Activated T-cell treated with anti-CD3 and anti-CD28 coated beads, Interleukin-2, amount 50 U/mL, for 4 hours (primary cell): ENCODE measurements around the gene RELL2. TPM values are rescaled to one million over a fixed set of nuclear protein-coding genes. Genes with fewer than 3 reads are reported as not detected.
"Not testable (repeated sequence)": the region's sequence is repeated elsewhere in the genome, so short reads cannot be mapped to it uniquely, and the experiment has no call there.

Experiments used
- ATAC-seq, 2 donors: fragments of 200-7000 bp; cut with Tn5 transposase; one replicate each; pipeline ENCODE4 v1.10.0; 2021
- DNase-seq: peaks from one replicate; pipeline ENCODE4 v3.0.0-alpha.2; 2020
- H3K27me3 Mint-ChIP-seq: one replicate; pipeline ENCODE4 v1.8.0; 2021; ENCODE audit warnings: low read depth, mixed read lengths
- H3K36me3 Mint-ChIP-seq: one replicate; pipeline ENCODE4 v1.8.0; 2022; ENCODE audit warnings: mixed read lengths; ENCODE audit not compliant: insufficient read depth
- H3K4me1 Mint-ChIP-seq: one replicate; pipeline ENCODE4 v1.8.0; 2021; ENCODE audit warnings: low read depth, mixed read lengths
- H3K4me3 Mint-ChIP-seq: one replicate; pipeline ENCODE4 v1.8.0; 2021; ENCODE audit warnings: mild to moderate bottlenecking, moderate library complexity, mixed read lengths
- H3K9me3 Mint-ChIP-seq: one replicate; pipeline ENCODE4 v1.8.0; 2021; ENCODE audit warnings: mixed read lengths
- total RNA-seq, 3 donors: library from RNA; stranded (reverse); gene quantifications; one replicate each; pipeline ENCODE4 v1.2.1, GENCODE V29; 2021

Gene RELL2
- 10 to 100 TPM; 25.8 to 30.4 (median 29.5) TPM for total RNA-seq

- Mint-ChIP-seq H3K36me3 (peaks cover 15% of the 10 kb centered on the region), H3K4me3 (peak within 1 kb of the TSS; percentile 92), H3K4me1 (peaks cover 39% of the 10 kb centered on the region), H3K9me3 (no peaks in the 10 kb centered on the region), H3K27me3 (peaks cover 1% of the 10 kb centered on the region)
- ATAC-seq: peak; percentile 83 to 88
- peak; percentile 96 for DNase-seq
These were observed at the start of gene RELL2, which contains the start of gene HDAC3 for GRCh38 chr5:141636413-141637122. TSS of gene RELL2 (plus strand) at chr5:141636997. CDS start at chr5:141638226, 1,229 bp downstream. TSS of gene HDAC3 (minus strand) at chr5:141636849. CDS start at chr5:141636790, 59 bp downstream.

GRCh38 chr5:141590127-141590526 is 46.7 kb upstream of the RELL2 start:
- no peaks in the 10 kb centered on the region for H3K9me3 Mint-ChIP-seq
- no peaks in the 10 kb centered on the region for H3K27me3 Mint-ChIP-seq
- DNase-seq (no peak), ATAC-seq (no peak)
- peaks cover 19% of the 10 kb centered on the region for H3K36me3 Mint-ChIP-seq
- H3K4me3 Mint-ChIP-seq: no peak overlapping the region
- H3K4me1 Mint-ChIP-seq: peaks cover 46% of the 10 kb centered on the region

GRCh38 chr5:141596867-141597266 is 39.9 kb upstream of the RELL2 start:
- Mint-ChIP-seq H3K9me3 (no peaks in the 10 kb centered on the region), H3K27me3 (no peaks in the 10 kb centered on the region), H3K4me1 (peaks cover 70% of the 10 kb centered on the region), H3K36me3 (peaks cover 7% of the 10 kb centered on the region), H3K4me3 (no peak overlapping the region)
- no peak for DNase-seq
- no peak for ATAC-seq

DNA sequence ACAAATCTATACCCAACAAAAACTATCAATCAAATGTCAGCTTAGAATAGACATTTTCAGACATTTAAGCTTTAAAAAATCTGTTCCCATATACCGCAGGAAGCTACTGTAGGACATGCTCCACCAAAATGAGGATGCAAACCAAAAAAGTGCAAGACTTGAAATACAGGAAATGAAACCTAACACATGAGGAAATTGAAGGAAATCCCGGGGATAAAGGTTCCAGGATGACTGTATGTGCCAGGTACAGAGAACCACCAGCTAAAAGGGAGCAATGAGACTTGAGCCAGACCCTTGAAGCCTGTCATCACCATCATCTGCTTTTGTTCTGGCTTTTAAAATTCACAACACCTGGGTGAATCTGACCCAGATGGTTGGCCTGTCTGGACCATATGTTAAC is 39.4 kb upstream of the RELL2 start:
- Mint-ChIP-seq H3K4me1 (peaks cover 69% of the 10 kb centered on the region), H3K27me3 (no peaks in the 10 kb centered on the region), H3K36me3 (peaks cover 4% of the 10 kb centered on the region), H3K9me3 (no peaks in the 10 kb centered on the region), H3K4me3 (no peak overlapping the region)
- ATAC-seq (no peak), DNase-seq (no peak)

DNA sequence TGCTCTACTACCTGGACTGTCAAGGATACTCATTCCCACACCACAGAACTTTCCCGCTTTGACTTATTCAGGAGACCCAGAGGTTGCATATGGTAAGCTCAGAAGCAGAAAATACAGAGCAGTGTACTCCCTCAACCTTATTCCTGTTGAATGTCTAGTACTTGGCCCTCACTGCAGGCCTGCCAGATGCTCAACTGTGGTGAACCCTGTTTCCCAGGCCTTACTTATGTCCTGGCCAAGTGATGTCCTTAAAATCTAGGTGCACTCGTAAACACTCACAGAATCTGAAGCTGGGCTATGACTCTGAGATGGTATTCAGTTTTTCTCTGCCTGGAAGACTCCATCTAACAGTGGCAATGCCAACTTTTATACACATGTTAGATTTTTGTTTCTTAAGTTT is 39.0 kb upstream of the RELL2 start:
- Mint-ChIP-seq H3K36me3 (peaks cover 4% of the 10 kb centered on the region), H3K4me1 (peaks cover 69% of the 10 kb centered on the region), H3K27me3 (no peaks in the 10 kb centered on the region), H3K9me3 (no peaks in the 10 kb centered on the region), H3K4me3 (peak overlapping the region; percentile 8)
- ATAC-seq: no peak
- DNase-seq: no peak

- ATAC-seq (peak; percentile 65 to 82), DNase-seq (no peak)
- peak overlapping the region; percentile 31 for H3K4me3 Mint-ChIP-seq
- peaks cover 4% of the 10 kb centered on the region for H3K36me3 Mint-ChIP-seq
- H3K27me3 Mint-ChIP-seq: no peaks in the 10 kb centered on the region
- H3K9me3 Mint-ChIP-seq: no peaks in the 10 kb centered on the region
- peaks cover 74% of the 10 kb centered on the region for H3K4me1 Mint-ChIP-seq
These were observed 38.1 kb upstream of the RELL2 start for GRCh38 chr5:141598391-141599345.

DNA sequence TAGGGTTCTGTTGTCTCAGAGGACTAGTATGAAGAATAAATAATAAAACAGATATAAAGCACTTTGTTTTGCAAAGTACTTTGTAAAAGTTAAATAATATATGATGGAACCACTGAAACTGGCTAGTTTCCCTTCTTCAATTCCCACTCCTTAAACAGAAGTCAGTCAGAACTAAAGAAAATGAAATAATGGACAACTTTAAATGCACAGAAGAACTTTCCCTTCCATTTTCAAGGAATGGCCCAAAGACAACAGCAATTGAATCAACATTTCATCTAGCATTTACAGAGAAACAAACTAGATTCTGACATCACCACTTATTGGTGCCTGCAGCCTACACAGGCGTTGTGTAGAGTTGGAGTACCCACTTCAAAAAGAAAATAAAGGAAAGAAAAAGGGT is 34.2 kb upstream of the RELL2 start:
- peaks cover 4% of the 10 kb centered on the region for H3K36me3 Mint-ChIP-seq
- H3K4me1 Mint-ChIP-seq: peaks cover 91% of the 10 kb centered on the region
- no peak for DNase-seq
- ATAC-seq: no peak
- H3K9me3 Mint-ChIP-seq: no peaks in the 10 kb centered on the region
- peak overlapping the region; percentile 31 for H3K4me3 Mint-ChIP-seq
- H3K27me3 Mint-ChIP-seq: no peaks in the 10 kb centered on the region

- H3K27me3 Mint-ChIP-seq: no peaks in the 10 kb centered on the region
- no peaks in the 10 kb centered on the region for H3K9me3 Mint-ChIP-seq
- peaks cover 5% of the 10 kb centered on the region for H3K36me3 Mint-ChIP-seq
- DNase-seq (no peak), ATAC-seq (peak; percentile 32 to 35)
- peaks cover 92% of the 10 kb centered on the region for H3K4me1 Mint-ChIP-seq
- peak overlapping the region; percentile 50 for H3K4me3 Mint-ChIP-seq
These were observed 32.7 kb upstream of the RELL2 start for GRCh38 chr5:141603923-141604717.

- Mint-ChIP-seq H3K36me3 (peaks cover 9% of the 10 kb centered on the region), H3K4me3 (peak overlapping the region; percentile 46), H3K27me3 (no peaks in the 10 kb centered on the region), H3K9me3 (no peaks in the 10 kb centered on the region), H3K4me1 (peaks cover 86% of the 10 kb centered on the region)
- ATAC-seq (peak; percentile 95 to 96), DNase-seq (peak; percentile 57)
These were observed 31.1 kb upstream of the RELL2 start for GRCh38 chr5:141605523-141606277.

DNA sequence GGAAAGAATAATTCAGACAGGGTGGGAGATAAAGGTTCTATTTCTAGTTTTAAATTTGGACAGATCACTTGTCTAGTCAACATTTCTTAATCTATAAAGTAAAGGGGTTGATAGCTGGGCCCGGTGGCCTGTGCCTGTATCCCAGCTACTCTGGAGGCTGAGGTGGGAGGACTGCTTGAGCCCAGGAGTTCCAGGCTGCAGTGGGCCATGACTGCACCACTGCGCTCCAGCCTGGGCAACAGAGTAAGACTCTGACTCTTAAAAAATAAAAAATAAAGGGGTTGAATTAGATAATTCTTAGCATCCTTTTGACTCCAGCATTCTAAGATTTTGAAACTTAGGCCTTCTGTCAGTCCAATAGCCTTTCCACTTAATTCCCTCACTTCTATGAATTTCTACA is 28.8 kb upstream of the RELL2 start:
- peak overlapping the region; percentile 36 for H3K4me3 Mint-ChIP-seq
- ATAC-seq: no peak
- peaks cover 84% of the 10 kb centered on the region for H3K4me1 Mint-ChIP-seq
- H3K9me3 Mint-ChIP-seq: no peaks in the 10 kb centered on the region
- peaks cover 15% of the 10 kb centered on the region for H3K36me3 Mint-ChIP-seq
- no peak for DNase-seq
- H3K27me3 Mint-ChIP-seq: no peaks in the 10 kb centered on the region

GRCh38 chr5:141608557-141608956 is 28.2 kb upstream of the RELL2 start:
- Mint-ChIP-seq H3K27me3 (no peaks in the 10 kb centered on the region), H3K9me3 (no peaks in the 10 kb centered on the region), H3K36me3 (peaks cover 15% of the 10 kb centered on the region), H3K4me3 (no peak overlapping the region), H3K4me1 (peaks cover 86% of the 10 kb centered on the region)
- ATAC-seq: no peak
- no peak for DNase-seq

- H3K27me3 Mint-ChIP-seq: no peaks in the 10 kb centered on the region
- ATAC-seq: no peak
- peaks cover 85% of the 10 kb centered on the region for H3K4me1 Mint-ChIP-seq
- H3K4me3 Mint-ChIP-seq: no peak overlapping the region
- peaks cover 15% of the 10 kb centered on the region for H3K36me3 Mint-ChIP-seq
- DNase-seq: no peak
- H3K9me3 Mint-ChIP-seq: no peaks in the 10 kb centered on the region
These were observed 27.8 kb upstream of the RELL2 start for GRCh38 chr5:141609044-141609443.

- not testable (repeated sequence) for ATAC-seq, DNase-seq, H3K9me3 Mint-ChIP-seq, H3K27me3 Mint-ChIP-seq, H3K4me3 Mint-ChIP-seq
- H3K36me3 Mint-ChIP-seq: peaks cover 15% of the 10 kb centered on the region
- H3K4me1 Mint-ChIP-seq: peaks cover 84% of the 10 kb centered on the region
These were observed 26.9 kb upstream of the RELL2 start for GRCh38 chr5:141609921-141610320.
